Caco-2 (cell line): ENCODE results near the gene MAPKAP1. TPM values are rescaled to one million over a fixed set of nuclear protein-coding genes. Genes with fewer than 3 reads are reported as not detected.

Source experiments
- BruUV-seq: library from RNA; stranded (reverse); fragments of 400-500 nt; replicated peaks from 2 replicates; lab custom pipeline; 2021; lab: Mats Ljungman, UMichigan
- CTCF ChIA-PET: fragments of 300-600 bp; sonication (Branson Sonifier 250); formaldehyde crosslinking; loops from one replicate; lab custom pipeline; 2022; ENCODE audit warnings: antibody characterized with exemption; lab: Charles Lee
- POLR2A ChIA-PET: fragments of 300-600 bp; sonication (Branson Sonifier 250); formaldehyde crosslinking; loops from one replicate; lab custom pipeline; 2022; ENCODE audit warnings: antibody characterized with exemption; lab: Charles Lee
- DNase-seq, 2 experiments: peaks; one replicate each; pipeline versions ENCODE4 v3.0.0 to v3.0.0-alpha.2; 2020 to 2022
- H3K27me3 ChIP-seq: replicated peaks from 2 replicates; pipeline ENCODE4 v1.6.0; 2011; ENCODE audit warnings: low read length; ENCODE audit not compliant: control insufficient read depth, insufficient read depth
- H3K36me3 ChIP-seq: 2 replicates; pipeline ENCODE4 v1.5.1; 2011; ENCODE audit warnings: low read length; ENCODE audit not compliant: control insufficient read depth, insufficient read depth
- H3K4me1 ChIP-seq: fragments of 250-450 bp; sonication (Bioruptor Pico); 2 replicates; pipeline ENCODE4 v1.5.1; 2020; ENCODE audit warnings: mild to moderate bottlenecking
- H3K4me3 ChIP-seq: 2 replicates; pipeline ENCODE4 v1.5.1; 2011; ENCODE audit warnings: low read depth, mild to moderate bottlenecking, control low read depth, low read length
- H3K9me3 ChIP-seq: fragments of 250-450 bp; sonication (Bioruptor Pico); 2 replicates; pipeline ENCODE4 v1.5.1; 2020; ENCODE audit warnings: mild to moderate bottlenecking, moderate library complexity
- H3K27ac Mint-ChIP-seq: one replicate; pipeline ENCODE4 v1.8.0; 2022; ENCODE audit warnings: mixed read lengths; ENCODE audit not compliant: unreplicated experiment
- H3K27me3 Mint-ChIP-seq: one replicate; pipeline ENCODE4 v1.8.0; 2022; ENCODE audit warnings: mixed read lengths; ENCODE audit not compliant: insufficient read depth, unreplicated experiment
- H3K36me3 Mint-ChIP-seq: one replicate; pipeline ENCODE4 v1.8.0; 2022; ENCODE audit warnings: mild to moderate bottlenecking, mixed read lengths; ENCODE audit not compliant: insufficient read depth, unreplicated experiment
- H3K4me1 Mint-ChIP-seq: one replicate; pipeline ENCODE4 v1.8.0; 2022; ENCODE audit warnings: low read depth, mixed read lengths; ENCODE audit not compliant: unreplicated experiment
- H3K4me3 Mint-ChIP-seq: one replicate; pipeline ENCODE4 v1.8.0; 2022; ENCODE audit warnings: mild to moderate bottlenecking, moderate library complexity, mixed read lengths; ENCODE audit not compliant: unreplicated experiment
- H3K9me3 Mint-ChIP-seq: one replicate; pipeline ENCODE4 v1.8.0; 2022; ENCODE audit warnings: mixed read lengths; ENCODE audit not compliant: unreplicated experiment
- CTCF ChIP-seq, 2 experiments: fragments of 200-600 bp in 1 of 2; IDR thresholded peaks; 1 replicate in 1 of 2; 2 replicates in 1 of 2; pipeline versions ENCODE4 v1.5.1 to v1.8.0; 2011 to 2022; ENCODE audit warnings: antibody characterized with exemption in 1 of 2, control low read depth in 1 of 2, inconsistent platforms in 1 of 2, low read depth in 1 of 2, low read length in 1 of 2, mild to moderate bottlenecking in 1 of 2, moderate library complexity in 1 of 2; ENCODE audit not compliant: insufficient read depth in 1 of 2, severe bottlenecking in 1 of 2, unreplicated experiment in 1 of 2
- intact Hi-C: fragments of 100-400 bp; cut with micrococcal nuclease; formaldehyde crosslinking; loops from one replicate; pipeline ENCODE4 v1.10.0; 2022; ENCODE audit not compliant: unreplicated experiment
- total RNA-seq: library from RNA; stranded (reverse); gene quantifications from 2 replicates; pipeline ENCODE4 v1.2.3, GENCODE V29; 2022

Gene MAPKAP1
- total RNA-seq, 1 experiment from 2014 or later: 70.0 TPM

DNA sequence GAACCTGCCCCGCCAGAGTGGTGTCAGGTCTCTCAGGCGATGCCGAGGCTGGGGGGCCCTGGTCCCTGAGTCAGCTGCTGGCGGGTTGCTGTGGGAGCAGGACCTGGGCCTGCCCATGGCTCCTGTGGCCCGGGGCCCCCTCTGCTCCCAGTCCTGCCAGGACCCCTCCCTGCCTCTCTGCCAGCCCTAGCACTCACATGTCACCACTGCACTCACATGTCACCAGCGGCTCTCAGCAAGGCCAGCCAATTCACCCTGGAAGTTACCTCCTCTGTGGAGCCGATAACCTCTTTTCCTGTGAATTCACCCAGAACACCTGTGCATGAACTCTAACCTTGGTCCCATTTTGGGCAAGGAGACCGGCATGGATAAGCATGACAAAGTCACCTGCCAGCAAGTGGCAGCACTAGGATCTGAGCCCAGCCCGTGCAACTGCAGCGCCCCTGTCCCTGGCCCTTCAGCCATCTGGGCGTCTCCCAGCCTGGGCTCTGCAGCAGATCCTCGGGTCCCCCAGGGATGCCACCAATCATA, 275.2 kb downstream of the MAPKAP1 start:
- peaks cover 6% of the 10 kb centered on the region for H3K36me3 Mint-ChIP-seq

GRCh38 chr9:125431012-125431305, 276.0 kb downstream of the MAPKAP1 start:
- Mint-ChIP-seq H3K9me3 (no peaks in the 10 kb centered on the region), H3K27me3 (no peaks in the 10 kb centered on the region), H3K27ac (no peak overlapping the region), H3K36me3 (peaks cover 6% of the 10 kb centered on the region), H3K4me1 (no peaks in the 10 kb centered on the region), H3K4me3 (no peak overlapping the region)
- DNase-seq: peak in 1 of 2 experiments; percentile 18
- ChIA-PET CTCF (interaction anchor here (0.6 kb wide), 1 partner anchor 374 kb away, joined by 3 read pairs; no protein-coding TSS in a partner anchor), POLR2A (no interaction called here)
- Histone ChIP-seq H3K4me3 (no peak overlapping the region), H3K9me3 (no peaks in the 10 kb centered on the region), H3K27me3 (no peaks in the 10 kb centered on the region), H3K4me1 (no peaks in the 10 kb centered on the region), H3K36me3 (no peaks in the 10 kb centered on the region)
- no peak for TF ChIP-seq CTCF (IDR thresholded peaks at IDR 0.05; ENCODE audit: insufficient read depth in 1 of 2, low read depth in 1 of 2, low read length in 1 of 2, severe bottlenecking in 1 of 2, unreplicated experiment in 1 of 2)
- no TSS peak for BruUV-seq
- intact Hi-C loops: no loop called here

More for the DNA sequence above, 275.2 kb downstream of the MAPKAP1 start:
- Mint-ChIP-seq H3K27me3 (no peaks in the 10 kb centered on the region), H3K4me3 (no peak overlapping the region), H3K9me3 (no peaks in the 10 kb centered on the region), H3K27ac (no peak overlapping the region), H3K4me1 (no peaks in the 10 kb centered on the region)
- Histone ChIP-seq H3K9me3 (no peaks in the 10 kb centered on the region), H3K4me1 (no peaks in the 10 kb centered on the region), H3K4me3 (no peak overlapping the region), H3K36me3 (no peaks in the 10 kb centered on the region), H3K27me3 (no peaks in the 10 kb centered on the region)
- POLR2A ChIA-PET: no interaction called here
- CTCF ChIA-PET: no interaction called here
- intact Hi-C loops: no loop called here
- no TSS peak for BruUV-seq
- TF ChIP-seq CTCF (IDR thresholded peaks at IDR 0.05; ENCODE audit: insufficient read depth in 1 of 2, low read depth in 1 of 2, low read length in 1 of 2, severe bottlenecking in 1 of 2, unreplicated experiment in 1 of 2): no peak
- peak in 1 of 2 experiments; percentile 31 for DNase-seq

DNA sequence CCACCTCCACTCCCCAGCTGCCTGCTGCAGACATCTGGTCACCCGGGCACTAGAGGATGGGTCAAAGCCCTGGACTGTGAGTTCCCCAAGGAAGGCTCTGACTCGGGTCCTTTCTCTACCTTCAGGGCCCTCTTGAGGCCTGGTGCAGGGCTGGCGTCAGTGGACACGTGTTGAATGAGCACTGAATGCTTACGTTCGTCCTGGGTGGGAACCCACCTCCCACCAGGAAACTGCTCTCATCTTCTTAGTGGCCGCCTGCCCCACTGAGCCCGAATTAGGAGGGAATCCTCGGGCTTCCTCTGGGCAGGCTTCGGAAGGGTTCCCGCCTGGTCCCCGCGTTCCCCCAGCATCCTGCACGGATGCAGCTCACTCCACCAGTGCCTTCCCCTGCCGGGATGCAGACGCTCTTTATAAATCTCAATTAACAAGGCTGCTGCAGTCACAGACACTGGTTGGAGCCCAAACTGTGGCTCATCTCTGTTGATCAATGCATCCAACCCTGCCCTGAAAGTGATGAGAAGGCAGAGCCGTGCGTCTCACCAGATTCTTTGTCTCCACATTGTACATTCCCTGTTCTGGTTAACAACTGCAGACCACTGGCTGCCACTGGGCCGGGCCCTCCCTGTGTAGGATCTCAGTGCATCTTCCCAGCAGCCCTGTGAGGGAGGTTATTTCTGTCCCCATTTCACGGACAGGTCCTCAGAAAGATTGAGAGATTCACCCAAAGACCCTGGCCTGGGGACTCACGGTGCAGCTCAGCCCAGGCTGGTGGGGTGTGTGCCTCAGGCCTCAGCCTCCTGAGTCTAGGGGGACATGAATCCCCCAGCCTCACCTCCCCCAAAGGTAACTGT, 276.6 kb downstream of the MAPKAP1 start:
- Mint-ChIP-seq H3K27me3 (no peaks in the 10 kb centered on the region), H3K9me3 (no peaks in the 10 kb centered on the region), H3K4me1 (no peaks in the 10 kb centered on the region), H3K27ac (no peak overlapping the region), H3K4me3 (no peak overlapping the region), H3K36me3 (peaks cover under 1% of the 10 kb centered on the region)
- H3K36me3 ChIP-seq: no peaks in the 10 kb centered on the region
- intact Hi-C loops: no loop called here
- DNase-seq: no peak
- no peaks in the 10 kb centered on the region for H3K27me3 ChIP-seq
- ChIA-PET POLR2A (no interaction called here), CTCF (no interaction called here)
- BruUV-seq: no TSS peak
- no peak overlapping the region for H3K4me3 ChIP-seq
- H3K9me3 ChIP-seq: no peaks in the 10 kb centered on the region
- no peak for TF ChIP-seq CTCF (IDR thresholded peaks at IDR 0.05; ENCODE audit: insufficient read depth in 1 of 2, low read depth in 1 of 2, low read length in 1 of 2, severe bottlenecking in 1 of 2, unreplicated experiment in 1 of 2)
- no peaks in the 10 kb centered on the region for H3K4me1 ChIP-seq
